ENCODE results near the gene SERPINB6.
"Not testable (repeated sequence)": the region's sequence is repeated elsewhere in the genome, so short reads cannot be mapped to it uniquely, and the experiment has no call there.

SERPINB6 gene

DNA sequence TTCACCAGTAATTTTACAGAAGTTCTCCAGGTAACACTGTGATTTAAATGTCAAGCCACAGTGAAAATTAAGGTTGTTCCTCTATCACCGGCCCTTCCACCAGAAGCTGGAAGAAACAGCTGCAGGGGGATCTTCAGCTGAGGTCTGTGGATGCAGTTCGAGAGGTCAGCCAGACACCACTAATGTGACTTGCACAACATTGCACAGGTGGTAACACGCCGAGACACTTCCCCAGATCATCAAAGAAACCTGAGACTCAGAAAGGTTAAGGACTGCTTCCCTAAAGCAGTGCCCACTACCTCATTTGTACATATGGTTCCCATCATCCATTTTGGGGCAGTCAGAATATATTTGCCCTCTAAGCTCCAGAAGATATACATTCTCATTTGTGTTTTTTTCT is 60.2 kb downstream of the SERPINB6 start:
- DNase-seq (ENCODE audit: low spot score): no peak

- no peak for DNase-seq (ENCODE audit: low spot score)
Measured at GRCh38 chr6:2909718-2910117, 61.6 kb downstream of the SERPINB6 start.

DNA sequence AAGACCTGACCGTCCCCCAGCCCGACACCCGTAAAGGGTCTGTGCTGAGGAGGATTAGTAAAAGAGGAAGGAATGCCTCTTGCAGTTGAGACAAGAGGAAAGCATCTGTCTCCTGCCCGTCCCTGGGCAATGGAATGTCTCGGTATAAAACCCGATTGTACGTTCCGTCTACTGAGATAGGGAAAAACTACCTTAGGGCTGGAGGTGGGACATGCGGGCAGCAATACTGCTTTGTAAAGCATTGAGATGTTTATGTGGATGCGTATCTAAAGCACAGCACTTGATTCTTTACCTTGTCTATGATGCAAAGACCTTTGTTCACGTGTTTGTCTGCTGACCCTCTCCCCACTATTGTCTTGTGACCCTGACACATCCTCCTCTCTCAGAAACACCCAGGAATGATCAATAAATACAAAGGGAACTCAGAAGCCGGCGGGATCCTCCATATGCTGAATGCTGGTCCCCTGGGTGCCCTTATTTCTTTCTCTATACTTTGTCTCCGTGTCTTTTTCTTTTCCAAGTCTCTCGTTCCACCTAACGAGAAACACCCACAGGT is 62.2 kb downstream of the SERPINB6 start:
- not testable (repeated sequence) for DNase-seq (ENCODE audit: low spot score)

DNA sequence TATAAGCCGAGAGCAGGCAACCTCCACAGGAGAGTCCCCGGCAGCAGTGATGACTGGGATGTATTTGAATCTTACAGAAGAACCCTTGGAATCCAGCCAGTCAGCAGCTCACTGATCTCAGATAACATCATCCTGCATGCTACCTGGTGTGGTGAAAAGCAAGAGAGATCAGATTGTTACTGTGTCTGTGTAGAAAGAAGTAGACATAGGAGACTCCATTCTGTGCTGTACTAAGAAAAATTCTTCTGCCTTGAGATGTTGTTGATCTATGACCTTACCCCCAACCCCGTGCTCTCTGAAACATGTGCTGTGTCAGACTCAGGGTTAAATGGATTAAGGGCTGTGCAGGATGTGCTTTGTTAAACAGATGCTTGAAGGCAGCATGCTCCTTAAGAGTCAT is 62.9 kb downstream of the SERPINB6 start:
- DNase-seq (ENCODE audit: low spot score): not testable (repeated sequence)

- not testable (repeated sequence) for DNase-seq (ENCODE audit: low spot score)
Measured at GRCh38 chr6:2903411-2904185, 67.8 kb downstream of the SERPINB6 start.

DNA sequence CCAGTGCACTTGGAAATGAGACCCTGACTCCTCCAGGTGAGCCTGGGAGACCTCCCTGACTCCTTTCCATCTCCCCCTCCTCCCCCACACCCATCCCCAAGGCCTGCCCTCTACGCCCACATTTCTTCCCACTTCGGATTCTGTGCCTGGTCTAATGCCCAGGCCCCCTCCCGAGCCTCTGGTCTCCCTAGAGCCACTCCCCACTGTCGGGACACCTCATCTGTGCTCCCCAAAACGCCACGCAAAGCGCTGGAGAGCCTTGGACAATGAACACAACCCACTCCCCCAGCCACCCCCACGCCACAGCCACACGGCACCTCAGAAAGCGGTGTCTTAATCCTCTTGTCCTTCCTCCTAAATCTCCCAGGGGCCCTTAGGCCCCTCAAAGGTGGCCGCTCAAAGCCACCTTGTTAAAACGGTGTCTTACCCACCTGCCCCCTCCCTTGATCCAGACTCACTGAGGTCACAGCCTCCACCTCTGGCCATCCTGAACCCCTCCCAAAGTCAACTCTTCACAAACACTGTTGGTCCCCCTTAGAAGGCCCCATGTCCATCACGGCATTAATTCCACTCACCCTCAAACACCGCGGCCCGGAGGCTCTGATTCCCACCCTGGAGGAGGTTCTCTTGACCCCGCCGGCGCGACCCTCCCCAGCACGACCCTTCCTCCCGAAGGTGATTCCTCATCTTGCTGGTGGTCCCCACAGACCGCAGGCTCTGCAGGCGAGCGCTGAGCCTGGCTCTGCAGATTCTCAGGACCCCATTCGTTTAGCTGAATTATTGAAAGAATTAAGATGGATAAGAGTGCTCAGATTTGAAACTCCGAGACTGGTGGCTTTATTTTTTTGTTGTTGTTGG is 69.5 kb downstream of the SERPINB6 start:
- DNase-seq (ENCODE audit: low spot score): not testable (repeated sequence)

DNA sequence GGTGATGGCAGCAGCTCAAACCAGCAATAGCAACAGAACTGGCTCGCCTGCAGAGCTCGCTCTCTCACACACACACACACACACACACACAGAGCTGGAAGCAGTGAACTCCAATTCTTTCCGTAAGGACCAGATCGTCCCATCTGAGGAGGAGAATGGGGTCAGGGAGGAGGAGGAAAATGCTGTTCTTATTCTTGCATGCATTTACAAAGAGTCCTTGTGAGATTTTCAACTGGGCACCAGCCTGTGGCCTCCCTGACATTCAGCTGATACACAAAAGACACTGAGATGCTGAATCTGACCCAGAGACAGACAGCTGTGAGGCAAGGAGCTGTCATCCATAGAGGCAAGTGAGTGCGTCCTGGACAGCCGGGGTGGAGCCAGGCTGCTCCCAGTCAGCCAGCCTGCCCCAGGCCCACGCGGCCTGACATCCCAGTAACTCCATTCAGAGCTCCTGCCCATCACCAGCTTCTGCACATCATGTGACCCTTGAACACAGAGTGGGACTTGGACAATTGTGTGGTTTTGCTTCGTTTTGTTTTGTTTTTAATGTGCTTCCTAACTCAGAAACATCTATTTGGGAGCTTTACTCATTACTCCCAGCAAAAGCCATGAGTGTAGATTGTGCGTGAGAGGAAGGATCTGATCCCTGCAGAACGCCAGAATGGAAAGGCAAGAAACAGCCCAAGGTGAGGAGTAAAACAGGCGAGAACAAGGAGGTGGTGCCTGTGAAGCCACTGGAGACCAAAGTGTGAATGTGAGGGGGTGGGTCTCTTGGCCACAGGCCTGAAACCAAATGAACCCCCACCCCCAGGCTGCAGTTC is 70.3 kb downstream of the SERPINB6 start:
- no peak for DNase-seq (ENCODE audit: low spot score)

- DNase-seq (ENCODE audit: low spot score): no peak
Measured at GRCh38 chr6:2900221-2900807, 71.1 kb downstream of the SERPINB6 start.

DNA sequence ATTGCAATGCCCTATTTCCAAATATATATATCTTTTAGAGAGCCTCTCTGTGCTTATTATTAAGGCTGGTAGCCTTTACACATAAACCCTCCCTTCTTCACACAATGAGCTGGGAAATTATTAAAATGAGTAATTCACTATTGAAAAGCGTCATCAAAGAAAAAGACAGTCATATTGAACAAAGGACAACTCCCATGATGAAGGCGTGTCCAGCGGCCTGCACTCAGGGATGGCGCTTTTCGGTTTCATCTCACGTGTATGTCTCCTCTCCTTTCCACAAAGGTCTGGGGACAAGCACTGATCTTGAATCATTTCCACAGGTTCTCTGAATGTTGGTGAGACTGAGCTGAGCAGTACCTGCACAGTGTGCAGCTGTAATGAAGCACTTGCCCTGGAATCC is 71.8 kb downstream of the SERPINB6 start:
- DNase-seq (ENCODE audit: low spot score): no peak

All from SW480 (cell line).